ENCODE measurements around the gene SEC24B. TPM values are rescaled to one million over a fixed set of nuclear protein-coding genes. Genes with fewer than 3 reads are reported as not detected.

Gene SEC24B
- total and polyA plus RNA-seq, 8 donors, result 4.9 to 16.5 (median 12.4) TPM

GRCh38 chr4:109425405-109425804 is 8.2 kb upstream of the SEC24B start:
- no peak for TF ChIP-seq CTCF (IDR thresholded peaks at IDR 0.05)
- H3K27me3 ChIP-seq, result no peaks in the 10 kb centered on the region
- DNase-seq (no peak), FAIRE-seq (no peak), ATAC-seq (no peak)
- WGBS, 2 donors, result 82 to 90% methylated on average over 4 of the region's 4 CpGs
- H3K27ac ChIP-seq, result no peak overlapping the region
- H3K9me3 ChIP-seq, result no peaks in the 10 kb centered on the region
- no peak overlapping the region for H3K4me3 ChIP-seq
- peaks cover 0 to 4% (median 0%) of the 10 kb centered on the region in 3 donors for H3K36me3 ChIP-seq
- H3K4me1 ChIP-seq, result no peaks in the 10 kb centered on the region
- intact Hi-C loops (cut with DNase I), result loop anchor here in 2 of 3 donors (10.0 kb wide), 3 partner anchors 379 to 549 kb away; partner anchors contain the start of genes CFI (in 1 of the 2) and RRH (in 1 of the 2)

- TF ChIP-seq CTCF (IDR thresholded peaks at IDR 0.05), result no peak
- no peak for DNase-seq
- FAIRE-seq, result no peak
- H3K27ac ChIP-seq, result no peak overlapping the region
- no peaks in the 10 kb centered on the region for H3K9me3 ChIP-seq
- peaks cover 0 to 7% (median 0%) of the 10 kb centered on the region in 3 donors for H3K36me3 ChIP-seq
- H3K4me1 ChIP-seq, result peaks cover 0 to 11% (median 6%) of the 10 kb centered on the region in 3 donors
- 88 to 89% methylated on average over 1 of the region's 1 CpG for WGBS, 2 donors
- H3K4me3 ChIP-seq, result no peak overlapping the region
- H3K27me3 ChIP-seq, result no peaks in the 10 kb centered on the region
- no peak for ATAC-seq
- intact Hi-C loops (cut with DNase I), result loop anchor here in 2 of 3 donors (10.0 kb wide), 3 partner anchors 375 to 545 kb away; partner anchors contain the start of genes CFI (in 1 of the 2) and RRH (in 1 of the 2)
Observed at GRCh38 chr4:109429545-109429944, 4.1 kb upstream of the SEC24B start.

- WGBS, 2 donors, result 59 to 72% methylated on average over 1 of the region's 1 CpG
- no peak for TF ChIP-seq CTCF (IDR thresholded peaks at IDR 0.05)
- intact Hi-C loops (cut with DNase I), result no loop called here
- Histone ChIP-seq H3K4me3 (peak overlapping the region in 1 of 4 donors; percentile 83), H3K9me3 (no peaks in the 10 kb centered on the region), H3K27ac (peak overlapping the region in 1 of 4 donors; percentile 89), H3K36me3 (peaks cover 0 to 7% (median 0%) of the 10 kb centered on the region in 3 donors), H3K4me1 (peaks cover 11 to 35% (median 18%) of the 10 kb centered on the region in 3 donors), H3K27me3 (no peaks in the 10 kb centered on the region)
- FAIRE-seq (no peak), ATAC-seq (no peak), DNase-seq (no peak)
Observed at GRCh38 chr4:109432203-109432602, 1.4 kb upstream of the SEC24B start.

GRCh38 chr4:109432696-109433095 is 919 bp upstream of the SEC24B start:
- peak in 1 of 4 donors; percentile 4 for ATAC-seq
- Histone ChIP-seq H3K4me3 (peak overlapping the region in 3 of 4 donors; percentile 77 to 86 (median 83)), H3K4me1 (peaks cover 11 to 39% (median 18%) of the 10 kb centered on the region in 3 donors), H3K27ac (peak overlapping the region; percentile 79 to 89 (median 84)), H3K9me3 (no peaks in the 10 kb centered on the region), H3K36me3 (peaks cover 0 to 7% (median 0%) of the 10 kb centered on the region in 3 donors), H3K27me3 (no peaks in the 10 kb centered on the region)
- no peak for FAIRE-seq
- TF ChIP-seq CTCF (IDR thresholded peaks at IDR 0.05), result no peak
- no peak for DNase-seq
- WGBS, 2 donors, result 15 to 24% methylated on average over 3 of the region's 3 CpGs
- intact Hi-C loops (cut with DNase I), result no loop called here
